GM19438 (cell line): ENCODE results near the gene TRPM1.

ENCODE experiments used
- ATAC-seq: cut with Tn5 transposase; IDR thresholded peaks from one replicate; pipeline ENCODE4 v1.9.1; 2021; ENCODE audit warnings: low read depth; ENCODE audit not compliant: unreplicated experiment

TRPM1 gene

DNA sequence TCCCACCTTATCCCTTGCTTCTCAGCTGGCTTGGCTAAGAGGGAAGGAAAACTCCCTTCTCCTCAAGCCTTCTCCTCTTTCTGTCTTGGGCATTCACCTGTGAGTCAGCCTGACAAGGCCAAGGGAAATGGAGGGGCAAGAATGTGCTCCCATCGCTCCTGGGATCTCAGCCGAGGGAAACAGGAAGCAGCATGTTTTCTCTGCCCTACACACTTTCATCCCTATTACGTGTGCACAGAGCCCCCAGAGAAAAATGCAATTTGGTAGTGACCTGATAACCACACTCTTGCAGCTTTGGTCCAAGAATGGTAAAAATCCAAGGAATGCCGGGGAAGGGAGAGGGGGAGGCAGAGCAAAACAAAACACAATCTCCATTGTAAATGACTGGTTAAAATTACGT, 77.2 kb downstream of the TRPM1 start:
- no peak for ATAC-seq

DNA sequence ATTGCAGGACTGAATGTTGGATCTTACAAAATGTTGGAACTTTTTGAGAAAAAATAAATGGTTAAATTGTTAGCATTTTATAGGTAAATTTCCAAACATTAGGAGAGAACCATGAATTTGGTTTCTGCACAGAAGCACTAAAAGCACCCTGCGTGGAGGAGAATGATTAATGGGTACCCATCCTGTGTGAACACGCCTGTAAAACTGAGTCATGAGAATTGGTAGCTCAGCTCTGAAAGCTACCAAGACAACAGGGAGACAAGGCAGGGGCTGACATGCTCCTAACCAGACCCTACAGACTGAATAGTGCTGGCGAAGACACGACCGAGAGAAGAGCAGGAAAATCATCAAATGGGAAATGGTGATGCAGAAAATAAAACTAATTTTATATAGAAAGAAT, 77.7 kb downstream of the TRPM1 start:
- no peak for ATAC-seq

DNA sequence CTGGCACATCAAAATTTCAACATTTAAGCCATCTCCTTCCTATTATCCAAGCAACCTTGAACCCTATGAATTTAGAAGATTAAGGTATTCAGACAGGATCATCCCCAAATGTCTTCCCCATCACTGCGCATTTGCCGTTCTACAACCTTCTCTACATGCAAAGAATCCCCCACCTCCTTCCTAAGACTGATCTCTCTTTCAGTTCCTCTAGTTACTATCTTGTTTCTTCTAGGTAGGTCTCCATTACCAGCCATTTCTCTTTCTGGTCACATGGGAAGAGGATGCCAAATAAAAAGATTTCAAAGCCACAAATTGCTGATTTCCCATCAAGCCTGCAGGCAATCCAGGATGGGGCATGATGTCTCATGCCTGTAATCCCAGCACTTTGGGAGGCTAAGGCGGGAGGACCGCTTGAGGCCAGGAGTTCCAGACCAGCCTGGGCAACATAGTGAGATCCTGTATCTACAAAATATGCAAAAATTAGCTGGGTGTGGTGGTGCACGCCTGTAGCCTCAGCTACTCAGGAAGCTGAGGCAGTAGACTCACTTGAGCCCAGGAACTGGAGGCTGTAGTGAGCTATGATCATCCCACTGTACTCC, 80.4 kb downstream of the TRPM1 start:
- no peak for ATAC-seq

DNA sequence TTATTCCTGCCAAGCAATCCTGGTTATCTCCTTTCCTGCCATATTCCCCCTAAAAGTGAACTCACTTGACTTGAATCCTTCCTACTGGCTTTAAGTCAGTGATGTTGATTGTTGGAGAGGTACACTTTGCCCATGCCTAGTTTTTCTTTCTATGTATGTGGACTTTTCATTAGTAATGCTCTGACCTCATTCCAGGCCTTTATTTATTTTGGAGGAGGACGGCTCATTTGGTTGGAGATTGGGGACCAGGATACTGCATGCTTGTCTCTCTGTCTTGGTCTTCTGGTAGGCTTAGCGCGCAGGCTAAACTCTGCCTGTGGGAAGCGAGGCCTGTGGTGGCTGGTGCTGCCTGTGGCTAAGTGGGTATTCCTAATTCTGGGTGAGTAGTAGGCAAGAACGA, 81.0 kb downstream of the TRPM1 start:
- no peak for ATAC-seq

DNA sequence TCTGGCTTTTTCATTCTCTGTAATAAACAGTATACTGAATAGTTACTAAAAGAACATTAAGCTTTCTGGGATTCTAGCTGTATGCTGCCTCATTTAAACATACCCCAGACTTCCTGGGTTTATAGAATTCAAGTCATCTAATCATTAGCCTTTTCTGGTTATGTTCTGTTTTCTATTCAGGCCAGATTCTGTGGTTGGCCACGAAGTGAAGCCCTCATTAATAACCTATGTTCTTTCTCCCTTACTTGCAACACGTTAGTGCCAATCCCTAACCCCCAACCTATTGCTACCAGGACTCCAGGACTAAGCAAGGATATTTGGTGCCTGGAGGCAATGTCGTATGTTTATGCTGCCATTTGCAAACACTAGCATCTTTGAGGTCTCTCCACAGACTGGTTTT, 81.5 kb downstream of the TRPM1 start:
- ATAC-seq = no peak

DNA sequence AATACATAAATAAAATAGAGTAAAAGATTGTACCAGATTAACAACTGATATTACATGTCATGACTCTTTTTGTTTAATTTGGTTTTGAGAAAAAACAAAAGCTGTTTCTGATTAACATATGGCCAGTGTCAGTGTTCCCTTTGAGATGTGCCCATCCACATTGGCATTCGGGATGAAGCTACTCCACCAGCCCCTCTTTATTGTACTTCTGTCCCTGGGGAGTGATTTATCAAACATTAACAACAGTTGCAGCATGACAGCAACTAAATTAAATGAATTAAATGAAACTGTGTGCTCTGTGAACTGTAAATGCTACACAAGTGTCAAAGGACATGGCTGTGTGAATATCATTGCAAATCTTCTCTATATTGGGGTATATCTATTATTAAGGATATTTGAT, 84.2 kb downstream of the TRPM1 start:
- ATAC-seq = no peak

DNA sequence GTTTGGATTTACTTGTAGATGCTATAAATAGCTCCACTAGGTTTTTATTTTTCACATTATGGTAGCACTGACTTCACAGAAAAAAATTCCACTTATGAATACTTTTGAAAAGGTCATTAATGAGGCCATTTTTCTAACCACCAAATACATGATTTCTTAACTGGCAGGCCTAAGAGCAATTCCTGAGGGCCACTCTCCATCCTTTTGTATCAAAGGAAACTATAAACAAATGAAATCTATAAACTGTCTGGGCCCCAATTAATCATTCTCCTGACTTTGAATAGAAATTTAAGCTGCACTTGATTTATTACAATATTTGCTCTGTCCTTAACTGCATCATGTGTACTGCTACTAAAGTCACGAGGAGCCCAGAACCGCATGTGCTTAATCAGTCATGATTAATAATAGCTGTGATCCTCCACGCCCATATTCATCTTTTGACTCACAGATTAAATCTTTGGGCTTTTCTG, 85.0 kb downstream of the TRPM1 start:
- no peak for ATAC-seq

DNA sequence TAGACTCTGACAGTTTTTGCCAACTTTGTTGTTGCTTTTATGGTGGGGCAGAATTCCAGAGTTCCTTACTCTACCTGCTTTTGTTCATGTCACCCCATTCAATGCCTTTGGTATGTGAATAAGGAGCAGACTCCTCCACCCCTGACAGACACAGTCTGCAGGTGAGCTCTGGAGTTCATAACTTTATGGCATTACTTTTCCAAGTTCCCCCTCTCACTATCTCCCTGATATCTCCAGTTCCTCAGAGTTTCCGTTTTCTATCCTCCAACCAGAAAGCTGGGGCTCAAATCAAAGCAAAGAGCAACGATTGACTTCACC, 87.0 kb downstream of the TRPM1 start:
- no peak for ATAC-seq

DNA sequence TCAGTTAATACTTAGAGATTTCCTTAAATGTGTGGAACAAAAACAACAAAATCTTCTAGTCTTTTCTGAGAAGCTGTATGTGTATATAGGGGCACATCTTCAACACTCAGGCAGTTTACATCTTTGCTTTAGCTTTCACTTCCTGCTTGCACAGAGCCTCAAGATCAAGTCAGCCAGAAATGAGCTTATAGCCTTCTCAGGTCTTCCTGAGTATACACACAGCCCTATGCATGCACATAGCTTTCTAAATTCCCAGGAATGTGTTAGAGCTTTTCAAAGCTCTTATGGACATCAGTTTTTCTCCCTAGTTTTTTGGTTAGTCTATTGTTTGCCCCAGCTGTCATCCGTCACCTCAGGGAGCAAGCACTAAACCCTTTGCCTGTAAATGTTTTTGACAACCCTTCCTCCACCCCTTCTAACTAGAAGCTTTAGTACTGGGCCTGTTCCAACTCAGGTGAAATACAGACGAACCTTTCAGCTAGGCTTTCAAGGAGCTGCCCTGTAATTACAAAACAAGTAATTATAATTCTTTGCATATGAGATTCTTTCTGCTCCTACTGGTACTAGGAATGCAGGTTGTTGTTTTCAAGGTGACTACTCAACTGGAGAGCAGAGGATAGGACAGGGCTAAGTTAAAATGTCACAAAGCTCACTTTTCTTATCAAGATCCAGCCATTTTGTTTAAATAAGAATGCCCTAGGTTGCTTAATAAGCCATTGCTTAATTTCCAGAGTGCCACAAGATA, 87.5 kb downstream of the TRPM1 start:
- peak; percentile 84 for ATAC-seq

DNA sequence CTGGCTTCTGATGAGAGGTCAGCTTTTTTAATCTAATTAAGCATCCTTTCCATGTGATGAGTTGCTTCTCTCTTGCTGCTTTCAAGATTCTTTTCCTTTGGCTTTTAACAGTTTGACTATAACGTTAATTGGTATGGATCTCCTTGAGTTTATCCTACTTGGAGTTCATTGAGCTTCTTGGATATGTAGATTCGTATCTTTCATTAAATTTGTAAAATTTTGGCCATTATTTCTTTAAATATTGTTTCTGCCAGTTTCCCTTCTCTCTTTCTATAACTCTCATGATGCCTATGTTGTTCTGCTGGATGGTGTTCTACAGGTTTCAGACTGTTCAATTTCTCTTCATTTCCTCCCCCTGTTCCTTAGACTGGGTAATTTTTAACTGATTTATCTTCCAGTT, 89.1 kb downstream of the TRPM1 start:
- ATAC-seq = no peak

DNA sequence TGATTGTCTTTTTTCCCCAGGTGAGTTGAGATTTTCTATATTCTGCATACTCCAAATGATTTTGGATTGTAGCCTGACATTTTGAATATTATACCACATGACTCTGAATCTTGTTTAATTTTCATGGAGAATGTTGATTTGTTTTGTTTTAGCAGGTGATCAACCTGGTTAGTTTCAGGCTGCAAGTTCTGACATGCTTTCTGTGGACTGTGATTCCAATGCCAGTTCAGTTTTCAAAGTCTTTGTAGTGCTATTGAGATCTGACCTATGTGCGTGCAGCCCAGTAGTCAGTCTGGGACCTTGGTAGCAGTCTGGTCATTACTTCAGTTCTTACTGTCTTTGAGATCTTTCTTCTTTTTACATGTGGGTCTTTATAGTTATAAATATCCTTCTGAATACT, 91.5 kb downstream of the TRPM1 start:
- ATAC-seq = no peak

DNA sequence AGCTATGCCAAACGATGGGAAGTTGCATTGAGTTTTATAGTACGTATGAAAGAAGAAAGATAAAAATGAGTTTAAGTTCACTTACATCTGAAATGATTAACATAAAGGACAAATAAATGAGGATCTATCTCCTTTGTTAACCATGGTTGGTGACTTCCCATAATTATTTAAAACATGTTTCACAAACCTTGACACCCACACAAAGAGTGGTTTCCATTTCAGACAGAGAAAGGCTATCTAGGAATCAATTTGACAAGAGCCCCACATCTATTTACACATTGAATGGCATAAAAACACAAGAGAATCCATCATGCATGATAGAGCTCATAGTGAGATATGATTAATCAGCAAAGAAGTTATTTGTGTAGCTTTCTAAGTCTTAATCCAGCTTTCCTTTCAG, 95.9 kb downstream of the TRPM1 start:
- no peak for ATAC-seq

DNA sequence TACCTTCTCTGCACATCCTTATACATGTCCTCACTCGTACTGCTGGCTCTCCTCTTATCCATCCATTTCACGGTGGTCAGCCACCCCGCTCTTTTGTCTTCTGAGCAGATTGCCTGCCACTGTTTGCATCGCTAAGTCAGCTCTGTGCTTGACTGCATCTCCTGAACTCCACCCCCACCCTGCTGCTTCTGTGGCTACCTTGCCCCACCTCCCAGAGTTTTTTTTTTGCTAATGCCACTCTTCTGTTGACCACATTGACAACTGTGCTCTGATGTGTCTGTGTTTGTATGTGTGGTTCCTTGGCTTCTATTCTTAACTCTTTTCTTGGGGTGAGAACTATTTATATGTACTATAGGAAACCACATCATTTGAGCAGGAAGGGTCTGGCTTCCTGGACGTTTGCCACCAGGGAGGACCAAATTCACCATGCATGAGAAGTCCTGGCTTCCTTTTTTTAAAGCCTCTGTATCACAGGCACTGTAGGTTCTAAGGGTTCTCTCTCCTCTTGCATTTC, 97.2 kb downstream of the TRPM1 start:
- peak; percentile 88 for ATAC-seq

DNA sequence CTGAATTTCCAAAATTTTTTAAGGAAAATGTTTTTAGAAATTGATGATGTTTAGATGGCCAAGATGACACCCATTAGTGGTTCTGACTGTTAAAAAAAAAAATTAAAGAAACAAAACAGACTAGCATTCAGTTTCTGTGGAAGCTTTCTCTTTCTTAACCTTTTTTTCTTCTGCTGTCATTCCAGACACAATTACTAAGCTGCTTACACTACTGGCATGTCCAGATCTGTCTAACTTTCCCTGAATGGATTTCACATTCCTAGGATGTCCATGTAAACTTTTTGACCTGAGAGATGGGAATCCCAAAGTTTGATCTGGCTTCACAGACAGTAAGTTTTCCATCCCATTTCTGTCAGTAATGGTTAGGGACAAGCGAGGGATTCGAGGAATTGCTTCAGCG, 99.8 kb downstream of the TRPM1 start:
- ATAC-seq = no peak

DNA sequence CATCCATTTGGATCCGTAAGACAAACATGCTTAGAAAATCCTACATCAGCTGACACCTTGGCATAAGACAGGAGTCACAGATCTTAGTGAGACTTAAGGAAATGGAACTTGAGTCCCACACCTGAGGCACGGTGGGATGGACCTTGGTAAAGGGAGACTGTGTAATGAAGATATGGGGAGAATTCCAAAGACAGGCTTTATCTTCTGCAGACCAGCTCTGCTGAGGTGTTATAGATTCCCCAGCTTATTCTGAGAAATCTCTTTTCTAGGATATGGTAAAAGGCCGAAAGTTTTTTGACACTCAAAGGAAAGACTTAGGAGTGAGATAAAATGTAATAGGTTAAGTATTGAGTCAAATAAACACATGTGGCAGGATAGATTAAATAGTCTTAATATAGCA, 101.8 kb downstream of the TRPM1 start:
- ATAC-seq = no peak

DNA sequence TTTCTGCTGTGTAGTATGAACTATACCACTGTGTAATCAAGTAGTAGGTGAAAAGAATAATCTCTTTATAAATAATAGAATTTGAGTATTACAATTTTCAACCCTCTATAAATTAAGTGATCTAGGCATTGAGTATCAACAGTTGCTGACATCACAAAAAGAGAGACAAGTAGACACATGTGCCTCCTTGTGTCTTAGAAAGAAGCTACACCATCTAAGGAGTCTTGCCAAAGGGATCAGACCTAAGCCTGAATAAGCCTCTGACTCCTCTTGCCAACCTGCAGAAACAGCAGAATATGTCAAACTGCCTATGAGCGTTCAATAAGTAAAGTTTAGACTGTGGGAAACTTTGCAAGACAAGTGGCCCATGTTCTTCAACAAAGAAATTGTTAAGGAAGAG, 104.3 kb downstream of the TRPM1 start:
- ATAC-seq = no peak

DNA sequence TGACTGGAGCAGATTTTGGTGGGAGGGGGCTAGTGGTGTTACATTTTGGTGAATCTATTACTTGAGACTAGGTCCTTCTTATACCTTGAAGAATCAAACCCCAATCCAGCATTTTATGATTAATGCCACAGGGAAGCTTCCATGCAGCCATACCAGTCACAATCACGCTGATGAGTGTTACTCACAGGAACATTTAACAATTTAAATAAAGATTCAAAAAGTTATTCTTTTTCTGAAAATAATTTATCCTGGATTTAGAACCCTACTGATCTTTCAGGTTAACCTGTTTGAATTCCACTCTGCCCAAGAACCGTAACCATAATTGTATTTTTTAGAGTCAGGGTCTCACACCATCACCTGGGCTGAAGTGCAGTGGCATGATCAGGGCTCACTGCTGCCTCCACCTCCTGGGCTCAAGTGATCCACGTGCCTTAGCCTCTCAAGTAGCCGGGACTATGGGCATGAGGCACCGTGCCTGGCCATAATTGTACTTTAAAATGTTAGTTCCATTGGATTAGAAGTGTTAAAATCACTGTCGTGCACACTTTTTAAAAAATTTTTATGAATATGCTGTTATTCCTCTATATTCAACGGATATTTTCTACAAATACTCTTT, 109.2 kb downstream of the TRPM1 start:
- no peak for ATAC-seq

DNA sequence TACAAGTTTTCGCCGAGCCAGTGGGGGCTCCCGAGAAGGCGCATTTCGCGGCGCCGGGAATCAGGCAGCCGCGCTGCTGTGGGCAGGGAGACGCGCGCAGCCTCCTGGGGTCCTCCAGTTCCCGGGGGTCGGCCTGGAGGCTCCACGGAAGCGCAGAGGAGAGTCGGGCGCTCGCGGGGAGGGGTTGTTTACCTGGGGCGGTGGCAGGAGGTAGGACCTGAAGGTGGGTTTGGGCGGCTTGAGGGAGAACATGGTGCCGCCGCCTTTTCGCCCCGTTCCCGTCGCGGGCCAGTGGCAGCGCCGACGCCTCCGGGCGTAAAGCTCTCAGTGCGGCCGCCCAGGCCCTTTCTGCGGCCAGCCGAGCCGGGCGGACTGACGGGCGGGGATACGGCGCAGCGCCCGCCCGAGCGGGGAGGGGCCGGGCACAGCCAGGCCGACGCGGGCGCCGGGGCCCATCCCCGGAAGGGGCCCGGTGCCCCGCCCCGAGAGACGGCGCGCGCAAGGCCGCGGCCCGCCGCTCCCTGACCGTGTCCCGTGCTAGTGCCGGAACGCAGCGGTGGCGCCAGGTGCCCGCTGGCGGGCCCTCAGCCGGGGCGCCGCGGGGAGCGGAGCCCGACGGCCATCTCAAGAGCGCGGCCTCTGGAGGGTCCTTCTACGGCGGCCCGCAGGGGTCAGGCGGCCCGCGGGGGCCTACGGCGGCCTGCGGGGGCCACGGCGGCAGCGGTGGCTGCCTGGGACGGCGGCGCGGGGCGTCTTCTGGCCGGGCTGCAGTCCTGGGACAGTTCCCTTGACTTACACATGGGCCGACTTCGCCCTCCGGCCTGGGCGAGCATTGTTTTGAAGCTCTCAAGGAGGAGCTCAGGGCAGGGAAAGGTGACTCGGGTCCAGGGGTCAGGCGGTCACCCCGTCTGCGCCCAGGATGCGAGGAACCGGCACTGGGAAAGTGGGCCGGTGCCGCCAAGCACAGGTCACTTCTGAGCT, 110.0 kb downstream of the TRPM1 start, which contains the start of gene MTMR10:
Gene MTMR10, minus strand, starts transcription at position 374 of the 981 bp plus-strand sequence. Its CDS starts 122 bp downstream, at position 252.
- ATAC-seq = peak; percentile 88

DNA sequence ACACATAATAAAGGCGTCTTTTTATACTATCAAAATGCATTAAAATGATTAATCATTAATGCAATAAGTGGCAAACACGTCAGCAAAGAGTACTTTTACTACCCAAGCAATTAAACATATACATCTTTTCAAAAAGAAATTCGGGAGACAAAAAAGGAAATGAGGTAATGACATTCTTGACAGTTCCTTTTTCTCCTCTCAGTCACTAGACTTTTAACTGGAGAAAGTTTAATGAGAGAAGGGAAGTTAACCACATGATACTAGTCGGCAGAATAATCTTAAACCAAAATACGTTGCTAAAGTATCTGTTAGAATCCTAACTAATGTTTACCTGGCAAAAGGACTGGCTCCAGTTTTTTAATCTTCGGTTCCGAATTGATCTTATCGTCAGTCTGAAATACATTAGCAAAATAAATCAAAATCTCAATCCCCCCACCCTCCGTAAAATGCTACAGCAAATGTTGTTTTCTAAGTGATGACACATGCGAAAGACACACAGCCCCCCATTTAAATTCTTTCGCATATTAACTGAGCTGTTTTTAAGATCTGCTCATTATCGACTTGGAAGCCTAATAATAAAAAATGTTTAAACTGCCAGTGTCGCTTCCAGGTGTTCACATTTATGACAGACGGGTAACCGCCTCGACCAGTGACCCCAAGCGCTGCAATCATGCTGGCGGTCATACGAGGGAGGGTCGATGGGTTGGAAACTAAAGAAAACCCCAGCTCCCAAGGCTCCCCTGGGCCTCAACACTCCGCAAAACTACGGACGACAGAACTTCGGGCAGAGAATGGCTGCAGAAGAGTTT, 110.9 kb downstream of the TRPM1 start:
- peak; percentile 8 for ATAC-seq

DNA sequence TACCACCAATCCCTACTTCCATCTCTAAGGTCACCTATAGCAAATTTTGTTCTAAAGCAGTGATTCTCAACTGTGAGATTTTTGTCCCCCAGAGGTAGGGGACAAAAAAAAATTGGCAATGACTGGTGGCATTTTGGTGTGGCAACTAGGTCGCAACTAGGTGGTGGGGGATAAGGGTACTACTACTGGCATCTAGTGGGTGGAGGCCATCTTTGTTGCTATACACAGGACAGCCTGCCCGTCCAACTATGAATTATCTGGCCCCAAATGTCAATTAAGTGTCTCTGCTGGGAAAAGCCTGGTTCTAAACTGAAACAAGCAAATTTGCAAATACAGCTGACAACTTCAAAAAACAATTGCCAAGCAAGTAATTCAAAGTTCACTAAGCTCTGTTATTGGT, 111.5 kb downstream of the TRPM1 start:
- no peak for ATAC-seq
